Fibroblast of the conjunctiva (primary cell): ENCODE measurements around the gene DOK4.

Experiments used
- DNase-seq: peaks from one replicate; pipeline ENCODE4 v3.0.0-alpha.2; 2010; ENCODE audit warnings: low read depth

The DOK4 gene

GRCh38 chr16:57476546-57477410 is 9.5 kb downstream of the DOK4 start:
- no peak for DNase-seq

GRCh38 chr16:57475711-57476339 is 10.5 kb downstream of the DOK4 start:
- DNase-seq, result no peak

GRCh38 chr16:57474671-57475661 is 11.3 kb downstream of the DOK4 start:
- no peak for DNase-seq

- DNase-seq, result no peak
Observed at GRCh38 chr16:57473906-57474305, 12.4 kb downstream of the DOK4 start.

- DNase-seq, result no peak
Observed at GRCh38 chr16:57473176-57473840, 13.0 kb downstream of the DOK4 start.

GRCh38 chr16:57472665-57473060 is 13.6 kb downstream of the DOK4 start:
- DNase-seq, result no peak

- no peak for DNase-seq
Observed at GRCh38 chr16:57471852-57472664, 14.2 kb downstream of the DOK4 start.

- no peak for DNase-seq
Observed at GRCh38 chr16:57471209-57471608, 15.1 kb downstream of the DOK4 start.

GRCh38 chr16:57470711-57471110 is 15.6 kb downstream of the DOK4 start:
- DNase-seq, result no peak

- DNase-seq, result no peak
Observed at GRCh38 chr16:57469917-57470470, 16.3 kb downstream of the DOK4 start.

- DNase-seq, result no peak
Observed at GRCh38 chr16:57469046-57469445, 17.2 kb downstream of the DOK4 start.

GRCh38 chr16:57468346-57468745 is 17.9 kb downstream of the DOK4 start:
- DNase-seq, result no peak

- no peak for DNase-seq
Observed at GRCh38 chr16:57464523-57464922, 21.8 kb downstream of the DOK4 start.

GRCh38 chr16:57462978-57463362 is 23.3 kb downstream of the DOK4 start:
- no peak for DNase-seq

- DNase-seq, result peak; percentile 65
Observed at GRCh38 chr16:57462209-57462977, 23.9 kb downstream of the DOK4 start, which contains the start of gene POLR2C. TSS of gene POLR2C (plus strand) at chr16:57462679. CDS start at chr16:57462725, 46 bp downstream.

GRCh38 chr16:57452021-57452420 is 34.3 kb downstream of the DOK4 start:
- no peak for DNase-seq

GRCh38 chr16:57447186-57447962 is 38.9 kb downstream of the DOK4 start, which contains the start of the genes CIAPIN1 and COQ9:
TSS of gene CIAPIN1 (minus strand) at chr16:57447385. CDS start at chr16:57440928, 6,457 bp downstream.
TSS of gene COQ9 (plus strand) at chr16:57447479. CDS start at chr16:57447506, 27 bp downstream.
- peak; percentile 85 for DNase-seq

GRCh38 chr16:57446531-57447185 is 39.6 kb downstream of the DOK4 start:
- DNase-seq, result peak; percentile 13
